EL (cell line): ENCODE data around the gene NRP2.

Source experiments
- DNase-seq: peaks from one replicate; pipeline ENCODE4 v3.0.0-alpha.2; 2016

Gene NRP2

GRCh38 chr2:205759257-205759656, 77.0 kb downstream of the NRP2 start:
- no peak for DNase-seq

- DNase-seq: no peak
Observed at GRCh38 chr2:205759732-205760131, 77.4 kb downstream of the NRP2 start.

GRCh38 chr2:205760157-205760556, 77.9 kb downstream of the NRP2 start:
- no peak for DNase-seq

GRCh38 chr2:205761421-205761820, 79.1 kb downstream of the NRP2 start:
- DNase-seq: no peak

GRCh38 chr2:205762881-205763280, 80.6 kb downstream of the NRP2 start:
- DNase-seq: no peak

GRCh38 chr2:205763708-205764211, 81.5 kb downstream of the NRP2 start:
- DNase-seq: peak; percentile 31

DNA sequence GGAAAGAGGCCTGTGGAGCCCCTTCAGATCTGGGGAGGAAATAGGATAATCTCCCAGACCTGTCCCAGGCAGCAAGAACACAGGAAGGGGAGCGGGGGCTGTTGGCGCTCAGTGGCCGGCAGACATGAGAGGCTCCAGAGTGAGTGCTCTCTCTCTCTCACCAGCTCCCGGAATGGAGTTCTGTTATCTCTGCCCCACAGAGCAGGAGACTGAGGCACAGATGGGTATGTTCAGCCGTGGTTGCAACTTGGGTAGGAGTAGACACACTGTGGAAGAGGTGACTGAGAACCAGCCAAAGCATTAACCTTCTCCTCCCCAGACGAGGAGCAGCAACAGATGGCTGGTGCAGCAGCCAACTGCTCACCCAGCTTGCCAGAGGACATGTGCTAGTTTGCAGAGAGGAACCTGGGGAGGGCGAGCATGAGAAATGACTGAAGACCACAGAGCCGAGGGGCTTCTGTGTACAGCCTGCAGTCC, 82.0 kb downstream of the NRP2 start:
- DNase-seq: no peak

GRCh38 chr2:205765151-205765550, 82.8 kb downstream of the NRP2 start:
- no peak for DNase-seq

DNA sequence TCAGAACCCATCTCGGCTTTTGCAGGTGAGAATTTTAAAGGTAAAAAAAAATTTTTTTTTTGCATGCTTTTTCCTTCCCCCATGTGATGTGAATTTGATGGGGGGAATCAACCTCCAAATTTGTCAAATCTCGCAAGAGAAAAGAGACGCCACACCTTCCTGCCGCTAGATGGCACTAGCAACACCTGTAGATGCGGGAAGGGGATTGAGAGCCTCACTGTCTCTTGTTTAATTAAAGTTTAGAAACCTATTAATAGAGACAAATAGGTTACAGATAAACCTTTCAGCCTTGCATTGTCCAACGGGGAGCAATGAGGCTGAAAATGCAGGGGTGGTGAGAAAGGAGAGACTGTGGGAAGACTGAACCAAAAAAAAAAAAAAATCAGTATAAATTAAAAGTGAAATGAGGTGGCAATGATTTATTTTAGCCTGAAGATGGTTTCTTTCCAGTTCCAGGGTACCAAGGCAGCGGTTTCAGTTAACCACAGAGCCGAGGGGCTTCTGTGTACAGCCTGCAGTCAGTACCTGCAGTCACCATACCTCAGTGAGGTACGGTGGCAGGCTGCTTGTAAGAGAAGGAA, 84.6 kb downstream of the NRP2 start:
- peak; percentile 54 for DNase-seq

GRCh38 chr2:205767617-205768016, 85.3 kb downstream of the NRP2 start:
- no peak for DNase-seq

DNA sequence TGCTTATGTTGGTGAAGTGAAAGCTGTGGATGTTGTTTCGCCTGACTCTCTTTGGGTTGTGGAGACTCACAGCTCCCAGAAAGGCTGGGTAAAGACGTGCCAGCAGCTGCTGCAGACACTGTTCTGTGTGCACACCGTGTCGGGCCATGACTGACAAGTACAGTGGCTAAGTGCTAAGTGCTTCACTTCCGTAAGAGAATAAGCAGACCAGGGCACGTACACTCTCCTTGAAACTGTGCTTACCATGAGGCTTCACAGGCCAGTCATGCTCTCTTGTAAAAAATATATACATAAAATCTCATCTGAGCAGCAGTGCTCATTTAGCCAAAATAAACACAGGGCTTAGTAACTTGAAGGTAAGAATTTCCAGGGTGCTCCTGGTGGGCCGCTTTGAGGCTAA, 86.0 kb downstream of the NRP2 start:
- DNase-seq: no peak

- no peak for DNase-seq
Observed at GRCh38 chr2:205768815-205769494, 86.7 kb downstream of the NRP2 start.

GRCh38 chr2:205769495-205769850, 87.2 kb downstream of the NRP2 start:
- DNase-seq: peak; percentile 56

DNA sequence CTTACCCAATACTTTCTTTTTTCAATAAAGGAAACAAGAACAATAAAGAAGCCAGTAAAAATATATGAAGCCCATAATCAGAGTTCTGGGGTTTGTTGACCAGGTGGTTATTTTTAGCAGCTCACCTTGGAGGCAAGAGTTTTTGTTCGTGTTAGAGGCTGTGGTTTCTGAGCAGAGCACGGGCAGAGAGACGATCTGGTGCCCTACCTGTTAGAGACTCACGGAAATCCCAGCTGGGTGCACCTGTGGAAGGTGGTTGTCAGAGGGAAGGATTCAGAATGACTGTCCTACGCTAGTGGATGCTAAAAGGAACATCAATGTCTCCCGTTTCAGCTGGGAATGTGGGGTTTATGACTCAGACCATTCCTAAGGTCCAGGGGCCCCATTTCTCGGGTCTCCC, 87.6 kb downstream of the NRP2 start:
- DNase-seq: no peak

DNA sequence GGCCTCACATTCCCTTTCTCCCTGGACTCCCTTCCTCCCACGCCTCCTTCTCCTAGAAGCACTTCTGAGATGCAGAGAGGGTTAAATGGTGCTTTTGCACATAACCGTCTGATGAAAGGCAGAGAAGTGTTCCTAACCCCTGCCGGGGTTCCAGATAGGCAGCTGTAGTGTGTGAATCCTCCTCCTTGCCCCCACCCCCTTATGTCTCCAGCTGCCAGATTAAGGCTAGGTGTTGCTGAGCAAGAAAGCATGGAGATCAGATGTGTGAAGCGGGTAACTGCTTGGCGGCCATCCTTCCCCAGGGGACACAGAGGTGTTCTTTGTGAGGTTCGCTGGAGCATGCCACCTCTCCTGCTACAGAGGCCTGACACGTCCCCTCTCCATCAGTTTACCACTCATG, 88.3 kb downstream of the NRP2 start:
- DNase-seq: no peak

GRCh38 chr2:205771031-205771430, 88.7 kb downstream of the NRP2 start:
- no peak for DNase-seq

DNA sequence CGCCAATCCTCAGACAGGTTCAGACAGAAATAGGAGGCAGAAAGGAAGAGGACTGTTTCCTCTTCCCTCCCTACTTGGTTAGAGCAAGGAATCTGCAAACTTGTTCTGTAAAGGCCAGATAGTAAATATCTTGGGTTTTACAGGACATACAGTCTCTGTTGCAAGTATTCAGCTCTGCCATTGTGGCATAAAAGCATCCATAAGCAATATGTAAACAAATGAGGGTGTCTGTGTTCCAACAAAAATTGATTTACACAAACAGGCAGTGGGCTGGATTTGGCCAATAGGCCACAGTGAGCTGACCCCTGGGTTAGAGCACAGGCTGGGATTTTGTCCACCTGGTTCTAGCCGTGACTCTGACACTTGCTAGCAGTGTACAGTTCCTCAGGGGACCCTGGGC, 89.4 kb downstream of the NRP2 start:
- no peak for DNase-seq

DNA sequence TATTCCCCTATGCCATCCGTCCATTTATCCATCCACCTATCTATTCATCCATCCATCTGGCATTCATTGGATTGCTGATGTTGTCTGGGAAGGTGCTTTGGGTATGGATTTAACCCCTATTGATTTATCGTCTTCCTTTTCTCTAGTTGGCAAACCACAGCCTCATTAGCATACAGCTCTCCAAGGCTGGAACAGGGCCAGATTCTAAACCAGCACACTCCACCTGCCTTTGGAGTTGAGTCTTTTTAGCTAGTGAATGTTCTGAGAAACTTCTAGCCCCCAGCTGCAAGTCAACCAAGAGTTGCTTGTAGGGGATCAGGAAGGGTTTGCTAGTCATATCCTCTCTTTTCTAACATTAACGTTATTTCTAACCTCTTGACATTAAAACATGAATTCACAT, 90.7 kb downstream of the NRP2 start:
- DNase-seq: no peak

DNA sequence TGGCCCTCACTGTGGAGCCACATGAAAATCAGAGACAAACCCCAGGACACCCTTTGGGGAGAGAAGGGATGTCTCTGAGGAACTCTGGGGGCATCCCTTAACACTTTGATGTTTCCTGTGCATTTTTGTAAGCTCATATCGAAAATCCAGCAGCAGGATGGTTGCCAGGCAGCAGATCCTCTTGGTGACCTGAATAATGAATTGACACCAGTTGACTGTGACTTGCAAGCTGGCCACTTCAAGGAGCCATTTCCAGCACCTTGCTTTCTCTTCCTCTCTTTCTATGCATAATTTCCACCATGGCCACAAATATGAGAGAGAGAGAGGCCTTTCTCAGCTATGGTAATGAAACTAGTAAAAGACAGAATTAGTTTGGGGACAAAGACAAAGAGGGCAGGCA, 91.7 kb downstream of the NRP2 start:
- DNase-seq: no peak

GRCh38 chr2:205775097-205775877, 93.0 kb downstream of the NRP2 start:
- no peak for DNase-seq

DNA sequence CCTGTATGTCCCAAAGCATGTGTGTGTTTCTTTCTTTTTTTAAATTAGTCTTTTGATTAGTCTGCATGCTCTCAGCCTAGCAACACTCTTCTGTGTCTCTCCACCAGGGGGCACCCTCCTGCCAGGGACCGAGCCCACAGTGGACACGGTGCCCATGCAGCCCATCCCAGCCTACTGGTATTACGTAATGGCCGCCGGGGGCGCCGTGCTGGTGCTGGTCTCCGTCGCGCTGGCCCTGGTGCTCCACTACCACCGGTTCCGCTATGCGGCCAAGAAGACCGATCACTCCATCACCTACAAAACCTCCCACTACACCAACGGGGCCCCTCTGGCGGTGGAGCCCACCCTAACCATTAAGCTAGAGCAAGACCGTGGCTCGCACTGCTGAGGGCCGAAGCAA, 93.8 kb downstream of the NRP2 start:
- DNase-seq: peak; percentile 37

DNA sequence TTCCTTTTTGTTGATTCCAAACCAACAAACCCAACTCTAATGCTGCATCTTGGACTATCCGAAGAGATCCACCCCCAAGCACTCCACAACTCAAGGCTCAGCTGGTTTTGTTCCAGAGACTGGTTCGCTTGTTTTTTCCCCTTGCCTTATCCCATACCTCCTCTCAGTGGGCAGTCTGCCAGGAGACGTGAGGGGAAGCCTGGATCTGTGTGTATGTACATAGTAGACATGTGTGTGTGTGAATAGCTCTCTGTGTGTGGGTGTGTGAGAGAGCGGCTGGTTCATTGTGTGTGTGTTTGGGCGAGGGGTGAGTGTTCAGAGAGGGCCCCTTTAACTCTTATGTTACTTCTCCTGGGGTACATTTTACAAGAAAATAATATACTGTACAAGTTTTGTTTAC, 94.4 kb downstream of the NRP2 start:
- no peak for DNase-seq

DNA sequence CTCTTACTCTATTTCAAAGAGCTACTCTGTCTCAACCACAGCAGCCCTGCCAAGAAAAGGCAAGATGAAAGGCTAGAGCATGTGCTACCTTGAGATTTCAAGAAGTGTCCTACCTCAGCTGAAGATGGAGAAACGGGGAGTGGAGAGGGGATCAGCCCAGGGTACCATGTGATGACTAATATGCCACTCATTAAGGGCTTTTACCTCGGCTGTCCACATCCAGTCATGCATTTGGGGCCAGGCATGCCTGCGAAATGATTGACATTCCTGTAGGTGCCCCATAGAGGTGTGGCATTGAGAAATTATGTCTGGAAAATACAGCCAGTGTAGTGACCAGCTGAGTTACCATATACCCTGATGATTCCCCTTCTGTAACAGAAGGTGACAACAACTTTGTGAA, 96.1 kb downstream of the NRP2 start:
- DNase-seq: no peak

- no peak for DNase-seq
Observed at GRCh38 chr2:205780645-205781044, 98.3 kb downstream of the NRP2 start.
